Left kidney (tissue), 2 donors: ENCODE results near the gene L1CAM. TPM values are rescaled to one million over a fixed set of nuclear protein-coding genes. Genes with fewer than 3 reads are reported as not detected.
"Not testable (repeated sequence)": the region's sequence is repeated elsewhere in the genome, so short reads cannot be mapped to it uniquely, and the experiment has no call there.

ENCODE experiments used
- DNase-seq: peaks from one replicate; pipeline ENCODE4 v3.0.0-alpha.2; 2013
- polyA plus RNA-seq: library from polyadenylated mRNA; unstranded; fragments of 120-200 nt; gene quantifications from one replicate; pipeline ENCODE4 v1.2.1, GENCODE V29; 2013; ENCODE audit not compliant: insufficient read length

L1CAM gene
- polyA plus RNA-seq, 1 donor = 46.9 TPM

DNA sequence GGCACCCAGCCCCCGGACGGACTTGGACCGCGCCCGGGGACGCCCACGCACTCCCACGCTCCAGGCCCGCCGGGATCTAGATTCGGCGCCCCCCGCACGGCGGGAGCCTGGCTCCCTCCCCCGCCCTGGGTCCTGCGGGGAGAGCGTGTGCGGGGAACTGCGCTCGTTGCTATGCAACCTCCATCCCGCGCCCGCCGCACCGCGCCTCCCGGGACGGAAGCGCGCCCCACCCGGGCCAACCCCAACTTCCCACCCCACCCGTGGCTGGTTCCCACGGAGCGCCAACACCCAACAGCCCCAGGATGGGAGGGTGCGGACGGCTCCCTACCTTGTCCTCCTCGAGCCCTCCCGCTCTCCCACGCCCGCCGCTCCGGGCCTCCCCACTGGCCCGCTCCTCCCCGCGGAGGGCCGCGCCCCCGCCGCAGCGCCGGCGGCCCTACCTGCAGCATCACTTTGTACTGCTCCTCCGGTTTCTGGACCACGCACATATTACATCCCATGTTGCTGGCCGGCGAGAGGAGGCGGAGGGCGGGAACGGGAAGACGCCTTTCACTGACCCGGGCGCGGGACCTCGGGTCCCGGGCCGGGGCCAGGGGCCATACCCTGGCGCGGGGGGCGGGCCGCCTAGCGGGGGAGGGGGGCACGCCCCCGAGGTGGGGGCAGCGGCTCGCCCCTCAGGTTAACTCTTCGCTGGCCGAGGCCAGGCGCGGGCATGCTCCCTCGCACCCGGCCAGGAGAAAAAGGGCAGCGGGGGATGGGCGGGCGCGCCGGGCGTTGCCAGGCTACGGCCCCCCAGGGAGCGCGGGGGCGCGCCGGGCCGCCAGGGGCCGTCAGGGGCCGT, 56.0 kb downstream of the L1CAM start, which contains the start of gene PDZD4:
Gene PDZD4 (minus strand): TSS at position 746 of the 841 bp plus-strand sequence. CDS start 246 bp downstream, at position 500.
- no peak for DNase-seq

DNA sequence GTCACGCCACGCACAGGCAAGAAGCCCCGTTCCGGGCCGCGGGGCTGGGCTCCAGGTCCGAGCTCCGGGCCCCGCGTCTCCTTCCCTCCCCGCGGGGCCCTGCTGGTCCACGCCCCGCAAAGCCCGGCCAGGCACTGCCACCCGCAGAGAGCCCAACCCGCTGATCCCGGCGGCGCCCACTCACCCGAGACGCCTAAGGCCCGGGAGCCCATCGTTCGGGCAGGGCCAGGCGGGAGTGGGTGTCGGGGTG, 56.5 kb downstream of the L1CAM start:
- no peak for DNase-seq

DNA sequence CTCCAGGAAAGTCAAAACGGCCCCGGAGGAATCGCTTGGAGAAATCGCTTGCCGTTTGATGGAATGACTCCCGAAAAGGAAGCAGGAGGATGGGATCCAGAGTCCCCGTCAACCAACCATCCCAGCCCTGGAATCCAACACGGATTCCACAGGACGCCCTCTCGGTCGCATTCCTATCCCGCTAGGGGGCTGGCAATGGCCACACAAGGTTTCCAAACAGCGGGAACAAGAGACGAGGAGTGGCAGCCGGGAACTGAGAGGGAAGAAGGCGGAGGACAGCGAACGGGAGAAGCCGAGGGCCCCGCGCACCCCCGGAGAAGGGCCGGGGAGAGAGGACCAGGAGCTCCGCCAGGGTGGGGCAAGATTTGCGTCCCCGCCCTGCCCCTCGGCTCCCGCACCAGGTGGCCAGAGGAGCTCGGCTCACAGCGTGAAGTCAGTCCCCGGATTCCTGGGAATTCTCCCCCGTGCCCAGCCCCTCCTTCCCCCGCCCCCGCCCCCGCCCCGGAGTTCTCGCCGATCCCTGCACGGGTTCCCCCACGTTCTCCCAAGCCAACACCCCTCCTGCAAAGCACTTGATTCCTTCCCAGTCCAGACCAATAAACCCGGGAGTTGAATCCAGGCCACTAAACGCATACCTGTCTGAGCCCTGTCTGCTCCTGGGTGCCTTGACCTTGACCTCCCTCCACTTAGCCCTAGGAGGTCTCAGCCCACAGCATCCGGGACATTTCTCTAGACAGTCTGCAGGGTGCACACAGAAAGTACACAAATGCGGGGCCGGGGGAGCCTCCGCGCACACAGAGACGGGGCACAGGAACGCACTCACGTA, 57.0 kb downstream of the L1CAM start:
- no peak for DNase-seq

DNA sequence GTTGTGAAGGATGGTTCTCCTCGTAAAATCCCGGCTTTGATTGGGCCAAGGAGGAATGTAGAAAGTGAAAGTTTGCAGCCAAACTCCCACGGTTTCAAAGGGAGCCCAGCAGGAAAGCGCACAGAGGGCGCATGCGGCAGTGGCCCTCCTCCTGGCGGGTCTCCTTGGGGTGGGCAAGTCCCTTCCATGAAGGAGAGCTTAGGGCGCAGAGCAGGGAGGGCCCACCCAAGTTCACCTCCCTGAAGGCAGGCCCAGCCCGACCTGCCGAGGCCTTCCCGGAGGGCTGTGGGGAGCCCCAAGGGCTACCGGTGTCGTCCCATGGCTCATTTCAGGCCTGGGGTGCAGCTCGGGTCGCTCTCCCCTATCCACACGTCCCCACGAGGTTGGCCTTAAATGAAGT, 57.7 kb downstream of the L1CAM start:
- no peak for DNase-seq

DNA sequence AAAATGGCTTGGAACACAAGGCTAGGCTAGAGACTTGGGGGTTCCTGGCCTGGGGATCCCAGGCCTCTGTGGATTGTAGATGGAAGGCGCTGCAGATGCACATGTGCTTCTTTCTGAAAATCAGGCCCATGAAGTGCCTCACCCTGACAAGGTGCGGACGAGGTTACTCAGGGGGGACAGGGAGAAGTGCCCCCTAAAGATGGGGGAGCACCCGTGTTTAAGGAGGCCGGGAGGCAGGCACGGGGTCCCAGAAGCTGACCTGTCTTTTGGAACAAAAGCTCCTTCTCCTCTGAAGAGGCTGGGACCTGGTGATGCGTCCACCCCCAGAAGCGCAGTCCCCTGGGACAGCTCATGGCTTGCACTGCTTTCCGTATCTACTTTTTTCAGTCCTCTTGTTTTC, 58.1 kb downstream of the L1CAM start:
- no peak for DNase-seq

DNA sequence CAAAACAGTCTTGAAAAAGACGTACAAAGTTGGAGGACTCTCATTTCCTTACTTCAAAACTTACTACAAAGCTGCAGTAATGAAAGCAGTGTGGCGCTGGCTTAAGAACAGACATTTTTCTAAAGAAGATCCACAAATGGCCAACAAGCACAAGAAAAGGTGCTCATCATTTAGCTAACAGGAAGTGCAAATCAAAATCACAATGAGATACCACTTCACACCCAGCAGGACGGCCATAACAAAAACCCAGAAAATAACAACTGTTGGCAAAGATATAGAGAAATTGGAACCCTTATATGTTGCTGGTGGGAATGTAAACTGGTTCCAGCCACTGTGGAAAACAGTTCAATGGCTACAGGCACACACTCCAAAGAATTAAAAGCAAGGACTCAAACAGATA, 59.0 kb downstream of the L1CAM start:
- DNase-seq = no peak

DNA sequence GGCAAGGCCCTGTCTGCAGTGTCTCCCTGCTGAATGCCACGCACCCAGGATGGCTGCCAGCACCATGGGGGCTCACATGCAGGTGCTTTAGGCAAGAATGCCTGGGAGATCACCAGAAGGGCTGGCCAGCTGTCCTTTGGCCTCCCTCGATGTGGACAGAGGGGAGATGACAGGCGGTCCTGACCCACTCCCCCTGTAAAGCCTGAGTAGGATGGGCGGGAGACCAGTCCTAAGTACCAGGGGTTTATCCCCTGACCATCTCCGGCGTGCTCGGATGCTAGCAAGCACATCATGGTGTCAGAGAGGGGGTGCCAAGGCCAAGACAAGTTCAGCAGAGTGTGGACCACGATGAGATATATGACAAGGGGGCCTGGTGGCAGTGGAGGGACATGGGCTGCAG, 60.9 kb downstream of the L1CAM start:
- DNase-seq = no peak

DNA sequence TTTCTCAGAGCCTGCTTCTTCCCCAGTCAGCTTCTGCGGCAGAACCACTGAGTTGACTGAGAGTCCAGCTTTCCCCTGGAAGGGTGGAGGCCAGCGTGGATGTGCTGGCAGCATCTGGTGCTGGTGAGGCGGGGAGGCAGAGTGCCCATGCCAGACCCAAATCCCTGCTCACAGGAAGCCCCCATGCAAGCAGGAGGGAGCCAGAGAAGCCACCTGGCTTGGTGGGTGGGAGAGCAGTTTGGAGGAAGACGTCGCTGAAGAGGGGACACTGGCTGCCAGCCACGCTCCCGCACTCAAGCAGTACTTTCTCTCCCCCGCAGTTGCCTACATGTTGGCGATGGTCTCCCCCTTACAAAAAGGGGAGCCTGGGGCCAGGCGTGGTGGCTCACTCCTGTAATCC, 61.6 kb downstream of the L1CAM start:
- DNase-seq = no peak

DNA sequence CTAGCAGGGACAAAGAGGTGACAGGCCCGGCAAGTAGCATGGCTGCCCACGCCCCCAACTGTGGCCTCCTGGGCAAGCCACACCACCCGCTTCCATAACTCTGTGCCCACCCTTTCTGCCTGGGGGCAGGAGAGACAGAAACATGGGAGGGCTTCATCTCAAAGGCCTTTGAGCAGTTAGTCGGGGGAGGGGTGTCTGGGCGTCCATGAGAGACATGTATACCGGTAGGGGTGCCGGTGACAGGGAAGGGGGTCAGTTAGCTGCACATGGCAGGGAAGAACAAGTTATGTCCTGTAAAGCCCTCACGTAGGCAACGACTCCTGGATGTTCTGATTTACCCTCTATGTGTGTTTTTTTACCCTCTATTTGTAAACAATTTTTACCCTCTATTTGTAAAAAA, 64.9 kb downstream of the L1CAM start:
- no peak for DNase-seq

DNA sequence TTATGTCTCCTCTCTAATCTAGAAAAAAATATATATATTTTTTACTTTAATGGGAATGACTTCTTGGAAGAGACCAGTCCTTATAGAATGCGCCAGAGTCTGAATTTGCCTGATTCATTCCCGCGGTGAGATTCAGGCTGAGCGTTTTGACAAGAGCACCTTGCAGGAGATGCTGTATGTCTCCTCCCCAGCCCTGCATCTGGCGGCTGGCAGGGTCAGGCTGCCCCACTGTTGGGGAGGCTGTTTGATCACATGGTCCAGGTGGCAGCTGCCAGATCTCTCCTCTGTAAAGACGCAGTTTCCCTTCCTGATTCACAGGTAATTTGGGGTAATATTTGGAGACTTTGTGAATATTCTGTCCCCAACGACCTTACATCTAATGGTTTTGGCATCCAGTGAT, 65.4 kb downstream of the L1CAM start:
- no peak for DNase-seq

DNA sequence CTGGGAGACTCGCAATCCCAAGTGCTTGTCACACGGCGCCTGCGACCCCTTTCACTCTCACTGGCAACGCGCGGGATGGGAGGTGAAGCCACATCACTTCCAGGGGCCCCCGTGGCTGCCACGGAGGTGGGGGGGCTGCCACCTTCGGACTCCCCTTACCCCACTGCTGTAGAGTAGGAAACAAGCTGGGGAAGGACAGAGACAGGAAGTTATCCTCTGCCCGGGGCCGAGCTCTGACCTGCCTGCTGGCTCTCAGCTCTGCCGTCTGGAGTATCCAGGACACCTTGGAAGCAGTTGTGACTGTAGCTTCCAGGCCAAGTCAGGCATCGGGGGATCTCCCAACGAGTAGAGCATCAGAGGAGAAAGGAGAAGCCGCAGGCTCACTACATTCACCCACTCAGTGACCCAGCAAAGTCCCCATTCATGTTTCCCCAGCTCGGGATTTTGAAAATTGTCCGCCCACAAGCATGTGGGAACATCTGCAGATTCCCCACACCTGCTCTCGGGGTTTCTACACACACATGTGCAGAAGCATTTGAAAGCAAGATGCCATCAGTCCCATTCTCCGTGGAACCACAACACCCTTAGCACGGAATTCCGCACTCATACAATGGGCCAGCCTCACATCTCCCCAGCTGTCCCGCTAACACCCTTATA, 66.5 kb downstream of the L1CAM start:
- no peak for DNase-seq

DNA sequence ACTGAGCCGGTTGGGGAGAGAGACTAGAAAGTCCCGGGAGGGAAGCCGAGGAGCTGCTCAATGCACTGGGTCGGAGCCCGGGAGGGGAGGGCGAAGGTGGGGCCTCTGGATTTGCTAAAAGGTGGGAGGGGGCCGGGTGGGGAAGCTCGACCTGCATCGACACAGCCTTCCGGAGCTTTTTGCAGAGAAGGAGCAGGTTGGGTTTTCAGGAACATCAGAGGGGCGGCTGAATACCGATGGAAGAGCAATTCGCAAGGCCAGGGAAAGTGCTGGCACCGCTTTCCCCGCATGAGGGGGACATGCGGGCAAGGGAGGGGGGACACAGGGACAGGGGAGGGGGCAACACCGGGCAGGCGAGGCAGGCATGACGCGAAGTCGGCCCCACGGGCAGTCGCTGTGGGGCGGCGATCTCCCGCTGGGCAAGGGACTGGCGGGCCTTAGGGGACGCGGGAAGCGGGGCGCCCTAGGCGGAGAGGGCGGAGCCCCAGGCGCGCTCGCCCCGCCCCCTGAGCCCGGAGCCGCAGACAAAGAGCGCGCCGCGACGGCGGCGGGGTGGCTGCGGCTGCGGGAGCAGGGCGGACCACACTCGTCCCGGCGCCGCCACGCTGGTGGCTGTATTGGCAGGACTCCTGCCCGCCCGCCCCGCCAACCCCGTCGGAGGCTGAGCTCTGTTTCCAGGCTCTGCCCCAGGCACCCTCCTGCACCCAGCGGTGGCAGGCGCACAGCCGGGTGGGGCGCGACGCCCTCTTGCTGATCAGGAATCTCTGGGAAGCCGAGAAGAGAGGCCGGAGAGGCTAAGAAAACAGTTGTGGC, 67.2 kb downstream of the L1CAM start:
- no peak for DNase-seq

DNA sequence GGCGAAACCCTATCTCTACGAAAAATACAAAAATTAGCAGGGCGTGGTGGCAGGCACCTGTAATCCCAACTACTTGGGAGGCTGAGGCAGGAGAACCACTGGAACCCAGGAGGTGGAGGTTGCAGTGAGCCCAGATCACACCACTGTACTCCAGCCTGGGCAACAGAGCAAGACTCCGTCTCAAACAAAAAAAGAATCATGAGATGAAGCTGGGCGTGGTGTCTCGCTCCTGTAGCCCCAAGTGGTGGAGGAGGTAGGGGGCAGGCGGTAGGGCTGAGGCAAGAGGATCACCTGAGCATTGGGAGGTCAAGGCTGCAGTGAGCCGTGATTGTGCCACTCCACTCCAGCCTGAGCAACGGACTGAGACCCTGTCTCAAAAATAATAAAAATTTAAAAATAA, 67.9 kb downstream of the L1CAM start:
- not testable (repeated sequence) for DNase-seq

DNA sequence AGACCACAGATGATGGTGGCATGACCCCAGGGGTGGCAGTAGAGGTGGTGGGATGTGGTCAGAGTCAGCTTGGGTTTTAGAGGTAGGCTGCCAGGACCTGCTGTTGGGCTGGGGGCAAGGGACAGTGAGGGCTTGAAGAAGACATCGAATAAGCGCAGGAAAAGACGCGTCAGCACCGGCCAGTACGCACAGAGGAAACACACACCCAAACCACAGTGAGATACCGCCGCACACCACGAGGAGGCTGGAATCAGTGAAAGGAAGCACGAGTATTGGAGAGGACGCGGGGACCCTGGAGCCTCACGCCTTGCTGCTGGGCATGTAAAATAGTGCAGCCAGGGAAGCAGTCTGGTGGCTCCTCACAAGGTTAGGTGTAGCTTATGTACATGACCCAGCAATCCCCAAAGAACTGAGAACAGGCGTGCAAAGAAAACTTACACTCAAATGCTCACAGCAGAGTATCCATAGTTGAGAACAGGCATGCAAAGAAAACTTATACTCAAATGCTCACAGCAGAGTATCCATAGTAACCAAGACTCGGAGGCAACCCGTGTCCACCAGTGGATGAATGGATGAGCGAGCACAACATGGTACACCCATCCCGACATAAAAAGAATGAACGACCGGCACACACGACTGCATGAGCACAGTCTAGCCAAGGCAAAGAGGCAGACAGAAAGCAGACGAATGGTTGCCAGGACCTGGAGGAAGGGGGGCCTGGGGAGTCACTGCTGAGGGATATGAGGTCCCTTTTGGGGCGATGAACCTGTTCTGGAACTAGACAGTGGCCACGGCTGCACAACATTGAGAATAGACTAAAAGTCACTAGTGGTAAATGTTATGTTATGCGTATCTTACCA, 68.9 kb downstream of the L1CAM start:
- no peak for DNase-seq

DNA sequence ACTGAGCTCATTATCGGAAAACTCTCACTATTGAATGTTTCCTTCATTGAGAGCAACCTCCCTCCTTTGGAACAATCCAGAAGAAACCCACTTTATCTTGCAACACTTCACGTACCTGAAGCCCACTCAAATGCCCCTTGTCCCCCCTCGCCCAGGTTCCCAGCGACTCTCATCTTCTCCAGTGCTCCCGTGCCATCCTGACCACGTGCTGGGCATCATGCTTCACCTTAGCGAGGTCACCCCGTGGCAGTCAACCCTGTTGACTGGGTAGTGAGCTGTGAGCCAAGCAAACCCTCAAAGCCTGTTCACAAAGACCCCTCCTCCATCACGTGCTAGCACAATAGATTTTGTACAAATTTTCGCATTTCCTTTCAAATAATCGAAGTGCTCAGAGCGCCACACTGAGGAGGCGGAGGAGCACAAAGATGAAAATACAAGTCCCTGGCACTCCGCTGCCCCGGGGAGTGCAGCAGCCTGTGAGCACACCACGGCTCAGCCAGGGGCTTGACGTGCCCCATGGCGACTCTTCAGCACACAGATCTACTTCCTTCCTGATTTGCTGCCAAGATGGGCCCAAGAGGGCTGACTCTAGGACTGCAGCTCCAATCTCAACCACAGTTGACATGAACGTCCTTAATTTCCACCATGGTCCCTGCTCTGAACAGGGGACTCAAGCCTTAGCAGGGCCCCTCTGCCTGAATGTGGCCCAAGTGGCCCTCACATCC, 71.2 kb downstream of the L1CAM start:
- no peak for DNase-seq

DNA sequence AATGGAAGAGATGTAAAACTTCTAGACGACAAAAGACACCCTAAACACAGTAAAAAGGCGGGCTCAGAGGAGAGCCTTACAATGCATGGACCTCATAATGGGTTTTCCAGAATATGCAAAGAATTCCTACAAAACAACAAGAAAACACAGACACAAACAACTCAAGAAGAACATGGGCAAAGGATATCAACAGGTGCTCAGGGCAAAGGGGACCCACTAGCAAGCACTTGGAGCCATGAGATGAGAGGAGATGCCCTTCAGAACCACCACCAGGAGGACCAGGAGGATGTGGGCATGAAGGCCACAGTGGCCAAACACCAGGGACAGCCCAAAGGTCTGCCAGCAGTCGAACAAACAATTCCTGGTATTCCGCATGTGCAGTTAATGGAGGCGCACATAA, 72.8 kb downstream of the L1CAM start:
- DNase-seq = no peak

DNA sequence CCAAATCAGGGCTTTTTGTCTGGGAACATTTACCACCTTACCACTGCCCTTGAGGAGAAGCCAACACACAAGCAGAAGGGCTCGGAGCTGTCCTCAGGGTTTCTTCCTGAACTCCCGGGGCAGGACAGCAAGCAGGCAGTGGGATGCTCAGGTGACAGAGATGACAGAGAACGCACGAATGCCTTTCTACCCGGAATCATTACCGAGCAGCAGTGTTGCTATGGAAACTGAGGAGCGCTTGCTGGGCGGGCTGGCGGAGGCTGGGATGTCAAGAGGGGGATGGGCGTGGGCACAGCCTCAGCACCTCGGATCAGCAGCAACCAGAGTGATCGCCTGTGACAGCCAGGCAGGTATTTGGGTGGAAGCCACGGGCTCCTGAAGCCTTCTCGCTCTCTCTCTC, 73.8 kb downstream of the L1CAM start:
- no peak for DNase-seq
